GM12878 (cell line): ENCODE data around the gene ACTL8. TPM values are rescaled to one million over a fixed set of nuclear protein-coding genes. Genes with fewer than 3 reads are reported as not detected.

ENCODE experiments used
- ATAC-seq: fragments of 200-7000 bp; cut with Tn5 transposase; 3 replicates; pipeline ENCODE4 v1.9.1; 2020; ENCODE audit warnings: mild to moderate bottlenecking, moderate library complexity
- BruUV-seq: library from RNA; stranded (reverse); fragments of 400-500 nt; replicated peaks from 2 replicates; lab custom pipeline; 2021; lab: Mats Ljungman, UMichigan
- CTCF ChIA-PET: fragments of 300-600 bp; sonication (Branson Sonifier 250); formaldehyde crosslinking; extraction: SDS; loops from one replicate; lab custom pipeline; 2021; ENCODE audit warnings: inconsistent platforms; lab: Yijun Ruan, JAX
- POLR2A ChIA-PET: fragments of 350-600 bp; formaldehyde crosslinking; extraction: SDS; loops from one replicate; lab custom pipeline; 2021; ENCODE audit warnings: inconsistent platforms; lab: Charles Lee
- RAD21 ChIA-PET: fragments of 300-600 bp; sonication (Branson Sonifier 250); formaldehyde crosslinking; loops from one replicate; lab custom pipeline; 2023; ENCODE audit warnings: antibody characterized with exemption; ENCODE audit not compliant: unreplicated experiment; lab: Charles Lee
- SMC1A ChIA-PET: fragments of 300-600 bp; sonication (Branson Sonifier 250); formaldehyde crosslinking; loops from one replicate; lab custom pipeline; 2023; ENCODE audit not compliant: unreplicated experiment, uncharacterized antibody; lab: Charles Lee
- DNase-seq: peaks from one replicate; pipeline ENCODE4 v3.0.0-alpha.2; 2011; ENCODE audit warnings: low read depth, low spot score
- FAIRE-seq: peaks from 3 replicates; lab custom pipeline; 2011; peaks lifted over from hg19 to GRCh38; lab: Jason Lieb, UNC
- H2AFZ ChIP-seq: 2 replicates; pipeline ENCODE4 v1.6.0; 2011; ENCODE audit warnings: low read depth, low read length, control low read depth; ENCODE audit not compliant: control insufficient read depth
- H3K27ac ChIP-seq: 2 replicates; pipeline ENCODE4 v1.5.1; 2011; ENCODE audit warnings: control low read depth; ENCODE audit not compliant: control insufficient read depth, insufficient read depth
- H3K27me3 ChIP-seq, 2 experiments: replicated peaks in 1 of 2; 2 replicates each; pipeline versions ENCODE4 v1.6.0 to v1.6.1; 2011; ENCODE audit warnings: low read length in 1 of 2; ENCODE audit not compliant: control insufficient read depth in 2 of 2, insufficient read depth in 2 of 2
- H3K36me3 ChIP-seq, 2 experiments: 2 replicates each; pipeline ENCODE4 v1.5.1; 2011; ENCODE audit warnings: low read length in 1 of 2; ENCODE audit not compliant: control insufficient read depth in 2 of 2, insufficient read depth in 2 of 2
- H3K4me1 ChIP-seq: 2 replicates; pipeline ENCODE4 v1.6.1; 2011; ENCODE audit warnings: mild to moderate bottlenecking, low read length, moderate library complexity, mixed read lengths; ENCODE audit not compliant: control insufficient read depth, insufficient read depth
- H3K4me2 ChIP-seq: 2 replicates; pipeline ENCODE4 v1.6.0; 2011; ENCODE audit warnings: control low read depth; ENCODE audit not compliant: control insufficient read depth, insufficient read depth
- H3K4me3 ChIP-seq: fragments of 200-600 bp; sonication (generic); 2 replicates; pipeline ENCODE4 v1.5.1; 2016
- H3K79me2 ChIP-seq: 2 replicates; pipeline ENCODE4 v1.6.0; 2011; ENCODE audit warnings: low read length; ENCODE audit not compliant: control insufficient read depth, insufficient read depth
- H3K9ac ChIP-seq: 2 replicates; pipeline ENCODE4 v1.8.0; 2011; ENCODE audit warnings: low read length, control low read depth, mixed read lengths; ENCODE audit not compliant: control insufficient read depth, insufficient read depth
- H3K9me3 ChIP-seq: replicated peaks from 3 replicates; pipeline ENCODE4 v1.5.1; 2011; ENCODE audit warnings: mild to moderate bottlenecking, low read length; ENCODE audit not compliant: control insufficient read depth, insufficient read depth
- H4K20me1 ChIP-seq: 2 replicates; pipeline ENCODE4 v1.6.0; 2011; ENCODE audit not compliant: control insufficient read depth, insufficient read depth
- ATF7 ChIP-seq: fragments of 450-650 bp; IDR thresholded peaks from 2 replicates; pipeline ENCODE4 v1.6.1; 2016; ENCODE audit warnings: low read depth, mild to moderate bottlenecking
- BMI1 ChIP-seq: fragments of 450-650 bp; IDR thresholded peaks from 2 replicates; pipeline ENCODE4 v1.6.1; 2016; ENCODE audit warnings: mild to moderate bottlenecking, moderate library complexity, borderline replicate concordance
- EED ChIP-seq: sonication (generic); IDR thresholded peaks from 2 replicates; pipeline ENCODE4 v1.6.1; 2016; ENCODE audit warnings: antibody characterized with exemption, low read depth
- GABPA ChIP-seq: IDR thresholded peaks from 2 replicates; pipeline ENCODE4 v1.6.1; 2014; ENCODE audit warnings: antibody characterized with exemption, low read depth, mild to moderate bottlenecking, inconsistent platforms
- HCFC1 ChIP-seq: fragments of 150-350 bp; IDR thresholded peaks from 2 replicates; pipeline ENCODE4 v1.6.1; 2014; ENCODE audit warnings: low read length
- HDAC6 ChIP-seq: fragments of 200-600 bp; sonication (generic); IDR thresholded peaks from one replicate; pipeline ENCODE4 v1.8.0; 2017; ENCODE audit warnings: antibody characterized with exemption; ENCODE audit not compliant: unreplicated experiment
- MXI1 ChIP-seq: fragments of 150-350 bp; IDR thresholded peaks from 2 replicates; pipeline ENCODE4 v1.6.1; 2011; ENCODE audit warnings: low read depth, mild to moderate bottlenecking, inconsistent platforms, low read length, improper control_type of control experiment
- NFXL1 ChIP-seq: fragments of 450-650 bp; IDR thresholded peaks from 2 replicates; pipeline ENCODE4 v1.6.1; 2017; ENCODE audit warnings: antibody characterized with exemption, mild to moderate bottlenecking, borderline replicate concordance
- POLR2AphosphoS5 ChIP-seq: IDR thresholded peaks from 2 replicates; pipeline ENCODE4 v1.6.1; 2011; ENCODE audit warnings: mild to moderate bottlenecking, low read length, inconsistent platforms
- RB1 ChIP-seq: fragments of 450-650 bp; formaldehyde crosslinking; IDR thresholded peaks from 2 replicates; pipeline ENCODE4 v1.6.1; 2017; ENCODE audit warnings: mild to moderate bottlenecking, borderline replicate concordance
- RUNX3 ChIP-seq: IDR thresholded peaks from 2 replicates; pipeline ENCODE4 v1.6.1; 2012; ENCODE audit warnings: low read length, inconsistent platforms
- SUZ12 ChIP-seq: fragments of 200-600 bp; sonication (generic); IDR thresholded peaks from one replicate; pipeline ENCODE4 v1.6.1; 2018; ENCODE audit warnings: antibody characterized with exemption, mild to moderate bottlenecking; ENCODE audit not compliant: unreplicated experiment
- TAF1 ChIP-seq: IDR thresholded peaks from 2 replicates; pipeline ENCODE4 v1.6.1; 2011; ENCODE audit warnings: mild to moderate bottlenecking, low read depth, low read length, borderline replicate concordance
- USF2 ChIP-seq: IDR thresholded peaks from 2 replicates; pipeline ENCODE4 v1.6.1; 2011; ENCODE audit warnings: low read depth, low read length, improper control_type of control experiment, borderline replicate concordance
- ZNF622 ChIP-seq: fragments of 450-650 bp; IDR thresholded peaks from 2 replicates; pipeline ENCODE4 v1.6.1; 2017; ENCODE audit warnings: mild to moderate bottlenecking, inconsistent platforms
- whole genome bisulfite sequencing: methylation state at CpG from one replicate; pipeline ENCODE4 v1.1.6; 2016; ENCODE audit warnings: low lambda C conversion rate; ENCODE audit not compliant: insufficient replicate concordance, insufficient coverage; ENCODE audit errors: missing lambda C conversion rate; 5-methylcytosine and 5-hydroxymethylcytosine counted together
- in situ Hi-C: fragments of 300-500 bp; cut with MboI; formaldehyde crosslinking; loops from 9 replicates; pipeline ENCODE4 v1.14.3; 2018; ENCODE audit warnings: mixed read lengths
- intact Hi-C: fragments of 100-400 bp; cut with micrococcal nuclease; formaldehyde crosslinking; loops from one replicate; pipeline ENCODE4 v1.14.2; 2022; ENCODE audit not compliant: unreplicated experiment
- polyA plus RNA-seq, 11 experiments: library from polyadenylated mRNA; depleted of rRNA in 4 of 11; unstranded in 6 of 11; stranded (reverse) in 5 of 11; fragments of >200 nt; fragmentation: Nextera tagmentation in 4 of 11; fragmentation: Illumina TruSeq in 1 of 11; extraction: Ambion mirVana in 4 of 11; extraction: Trizol in 1 of 11; gene quantifications; 1 replicate in 1 of 11; 2 replicates in 10 of 11; pipeline versions ENCODE4 v1.2.1 to v1.2.3, GENCODE V29; 2011 to 2016; ENCODE audit warnings: inconsistent platforms in 2 of 11, missing spikeins in 2 of 11, low read depth in 1 of 11
- total RNA-seq, 4 experiments: library from RNA; depleted of rRNA in 3 of 4; stranded (reverse); fragments of >200 nt in 3 of 4; fragmentation: Illumina TruSeq in 1 of 4; extraction: Trizol in 1 of 4; gene quantifications; 2 replicates each; pipeline versions ENCODE4 v1.2.1 to v1.2.3, GENCODE V29; 2013 to 2021

The ACTL8 gene
- total and polyA plus RNA-seq, 10 of the 15 experiments (the other 5 are each of a cell fraction or from before 2014, with no cell fraction given), result 0.05 to 0.27 TPM; not detected in 8

- in situ Hi-C loops, result no loop called here
- Histone ChIP-seq H3K4me3 (no peak overlapping the region), H3K9ac (no peak overlapping the region), H3K4me2 (no peak overlapping the region), H3K36me3 (no peaks in the 10 kb centered on the region), H3K9me3 (no peaks in the 10 kb centered on the region), H2AFZ (no peak overlapping the region), H3K79me2 (no peaks in the 10 kb centered on the region), H4K20me1 (no peaks in the 10 kb centered on the region), H3K4me1 (no peaks in the 10 kb centered on the region), H3K27ac (no peak overlapping the region), H3K27me3 (no peaks in the 10 kb centered on the region; a peak in 1 of 4 replicates)
- no peak for DNase-seq
- ATAC-seq, result no peak
- no peak for TF ChIP-seq POLR2AphosphoS5
- BruUV-seq, result no TSS peak
- POLR2A ChIA-PET, result no interaction called here
- no peak for FAIRE-seq
- CTCF ChIA-PET, result no interaction called here
- intact Hi-C loops, result no loop called here
- RAD21 ChIA-PET, result interaction anchor here (0.6 kb wide), 1 partner anchor 812 kb away, joined by 3 read pairs; no protein-coding TSS in a partner anchor
- SMC1A ChIA-PET, result no interaction called here
- 6% methylated on average over 1 of the region's 1 CpG for WGBS
Measured at GRCh38 chr1:17870679-17871078, 115.5 kb downstream of the ACTL8 start.

GRCh38 chr1:17873007-17873675 is 118.0 kb downstream of the ACTL8 start:
- in situ Hi-C loops, result no loop called here
- FAIRE-seq, result no peak
- no peak for ATAC-seq
- no peak overlapping the region for H2AFZ ChIP-seq
- H3K27ac ChIP-seq, result no peak overlapping the region
- CTCF ChIA-PET, result no interaction called here
- H3K4me2 ChIP-seq, result no peak overlapping the region
- SMC1A ChIA-PET, result interaction anchor here (0.5 kb wide), 1 partner anchor 38 kb away, joined by 4 read pairs; no protein-coding TSS in a partner anchor
- POLR2A ChIA-PET, result no interaction called here
- no peak overlapping the region for H3K9ac ChIP-seq
- no peaks in the 10 kb centered on the region; a peak in 1 of 4 replicates for H3K27me3 ChIP-seq
- no peaks in the 10 kb centered on the region for H3K4me1 ChIP-seq
- WGBS, result 0% methylated on average over 8 of the region's 8 CpGs
- H4K20me1 ChIP-seq, result no peaks in the 10 kb centered on the region
- H3K4me3 ChIP-seq, result no peak overlapping the region
- intact Hi-C loops, result no loop called here
- no peaks in the 10 kb centered on the region for H3K9me3 ChIP-seq
- H3K79me2 ChIP-seq, result no peaks in the 10 kb centered on the region
- TF ChIP-seq USF2 (no peak), RB1 (no peak), SUZ12 (no peak), BMI1 (no peak), ZNF622 (no peak), HCFC1 (no peak), EED (no peak), RUNX3 (no peak), TAF1 (no peak), POLR2AphosphoS5 (no peak), NFXL1 (no peak), HDAC6 (no peak), MXI1 (no peak), GABPA (no peak), ATF7 (no peak)
- TF ChIP-seq, all 136 proteins: peak for 0
- no TSS peak for BruUV-seq
- RAD21 ChIA-PET, result no interaction called here
- no peaks in the 10 kb centered on the region for H3K36me3 ChIP-seq
- no peak for DNase-seq
